Natural killer cell treated with Interleukin-12 subunit alpha and Interleukin-12 subunit beta and Interleukin-15 and Interleukin-18, amount 100 ng/mL, for 72 hours (primary cell): ENCODE data around the gene OLA1. TPM values are rescaled to one million over a fixed set of nuclear protein-coding genes. Genes with fewer than 3 reads are reported as not detected.
"Not testable (repeated sequence)": the region's sequence is repeated elsewhere in the genome, so short reads cannot be mapped to it uniquely, and the experiment has no call there.

Source experiments
- ATAC-seq, 2 donors: fragments of 150-1000 bp; cut with Tn5 transposase in 1 of 2; sonication (Bioruptor Pico), chemical (Tn5 transposase) in 1 of 2; 2 replicates each; pipeline ENCODE4 v1.10.0; 2021
- DNase-seq: peaks from one replicate; pipeline ENCODE4 v3.0.0; 2022; ENCODE audit warnings: low spot score
- H3K27ac Mint-ChIP-seq, 2 donors: 1 replicate in 1 of 2; 2 replicates in 1 of 2; pipeline ENCODE4 v1.8.0; 2022; ENCODE audit warnings: mixed read lengths in 2 of 2, mild to moderate bottlenecking in 1 of 2, moderate library complexity in 1 of 2
- H3K27me3 Mint-ChIP-seq, 2 donors: 1 replicate in 1 of 2; 2 replicates in 1 of 2; pipeline ENCODE4 v1.8.0; 2022; ENCODE audit warnings: mixed read lengths in 2 of 2
- H3K36me3 Mint-ChIP-seq: one replicate; pipeline ENCODE4 v1.8.0; 2022; ENCODE audit warnings: mixed read lengths
- H3K4me1 Mint-ChIP-seq, 2 donors: 1 replicate in 1 of 2; 2 replicates in 1 of 2; pipeline ENCODE4 v1.8.0; 2022; ENCODE audit warnings: low read depth in 2 of 2, mixed read lengths in 2 of 2, mild to moderate bottlenecking in 1 of 2
- H3K4me3 Mint-ChIP-seq: one replicate; pipeline ENCODE4 v1.8.0; 2022; ENCODE audit warnings: mixed read lengths
- H3K9me3 Mint-ChIP-seq: 2 replicates; pipeline ENCODE4 v1.8.0; 2022; ENCODE audit warnings: mixed read lengths
- total RNA-seq, 2 donors: library from RNA; stranded (reverse); gene quantifications; one replicate each; pipeline ENCODE4 v1.2.3, GENCODE V29; 2022

OLA1 gene
- 10 to 100 TPM; 78.0 to 88.5 TPM for total RNA-seq

GRCh38 chr2:174248187-174248997 is at the start of gene OLA1:
Gene OLA1 (minus strand): TSS chr2:174248532. CDS start chr2:174246815, 1,717 bp downstream.
- DNase-seq (peak; percentile 98), ATAC-seq (peak; percentile 99)
- Mint-ChIP-seq H3K4me1 (peaks cover 9 to 13% of the 10 kb centered on the region in 2 donors), H3K4me3 (peak within 1 kb of the TSS; percentile 92), H3K27ac (peak within 1 kb of the TSS; percentile 82), H3K36me3 (peaks cover 5% of the 10 kb centered on the region), H3K27me3 (peaks cover 0 to 5% of the 10 kb centered on the region in 2 donors), H3K9me3 (no peaks in the 10 kb centered on the region)

- no peak overlapping the region for H3K27ac Mint-ChIP-seq
- H3K9me3 Mint-ChIP-seq: no peaks in the 10 kb centered on the region
- no peaks in the 10 kb centered on the region for H3K36me3 Mint-ChIP-seq
- no peaks in the 10 kb centered on the region for H3K4me1 Mint-ChIP-seq
- DNase-seq (no peak), ATAC-seq (no peak)
- H3K27me3 Mint-ChIP-seq: peaks cover 22 to 46% of the 10 kb centered on the region in 2 donors
- no peak overlapping the region for H3K4me3 Mint-ChIP-seq
Measured at GRCh38 chr2:174292908-174293307, 44.6 kb upstream of the OLA1 start.

GRCh38 chr2:174286172-174286571 is 37.8 kb upstream of the OLA1 start:
- no peak overlapping the region for H3K27ac Mint-ChIP-seq
- H3K27me3 Mint-ChIP-seq: peaks cover 36 to 40% of the 10 kb centered on the region in 2 donors
- H3K4me1 Mint-ChIP-seq: no peaks in the 10 kb centered on the region
- no peaks in the 10 kb centered on the region for H3K36me3 Mint-ChIP-seq
- no peak overlapping the region for H3K4me3 Mint-ChIP-seq
- DNase-seq (no peak), ATAC-seq (no peak)
- no peaks in the 10 kb centered on the region for H3K9me3 Mint-ChIP-seq

- Mint-ChIP-seq H3K4me1 (no peaks in the 10 kb centered on the region), H3K27me3 (peaks cover 26 to 27% of the 10 kb centered on the region in 2 donors), H3K9me3 (no peaks in the 10 kb centered on the region), H3K36me3 (no peaks in the 10 kb centered on the region), H3K4me3 (no peak overlapping the region), H3K27ac (no peak overlapping the region)
- DNase-seq (no peak), ATAC-seq (no peak)
Measured at GRCh38 chr2:174282441-174282840, 34.1 kb upstream of the OLA1 start.

- H3K36me3 Mint-ChIP-seq: no peaks in the 10 kb centered on the region
- H3K9me3 Mint-ChIP-seq: no peaks in the 10 kb centered on the region
- H3K4me3 Mint-ChIP-seq: no peak overlapping the region
- no peaks in the 10 kb centered on the region for H3K4me1 Mint-ChIP-seq
- H3K27me3 Mint-ChIP-seq: peaks cover 30 to 31% of the 10 kb centered on the region in 2 donors
- ATAC-seq (no peak), DNase-seq (no peak)
- no peak overlapping the region for H3K27ac Mint-ChIP-seq
Measured at GRCh38 chr2:174281736-174282135, 33.4 kb upstream of the OLA1 start.

- Mint-ChIP-seq H3K4me3 (no peak overlapping the region), H3K9me3 (no peaks in the 10 kb centered on the region), H3K4me1 (no peaks in the 10 kb centered on the region), H3K36me3 (no peaks in the 10 kb centered on the region), H3K27me3 (peaks cover 28 to 37% of the 10 kb centered on the region in 2 donors), H3K27ac (no peak overlapping the region)
- ATAC-seq (no peak), DNase-seq (no peak)
Measured at GRCh38 chr2:174280596-174280995, 32.3 kb upstream of the OLA1 start.

- H3K27ac Mint-ChIP-seq, DNase-seq, H3K4me3 Mint-ChIP-seq, H3K9me3 Mint-ChIP-seq, ATAC-seq, H3K4me1 Mint-ChIP-seq, H3K36me3 Mint-ChIP-seq: not testable (repeated sequence)
- peaks cover 25 to 36% of the 10 kb centered on the region in 2 donors for H3K27me3 Mint-ChIP-seq
Measured at GRCh38 chr2:174270263-174270662, 21.9 kb upstream of the OLA1 start.

GRCh38 chr2:174266288-174266687 is 18.0 kb upstream of the OLA1 start:
- no peaks in the 10 kb centered on the region for H3K36me3 Mint-ChIP-seq
- H3K4me1 Mint-ChIP-seq: no peaks in the 10 kb centered on the region
- ATAC-seq (no peak), DNase-seq (no peak)
- no peak overlapping the region for H3K4me3 Mint-ChIP-seq
- no peak overlapping the region for H3K27ac Mint-ChIP-seq
- H3K9me3 Mint-ChIP-seq: no peaks in the 10 kb centered on the region
- H3K27me3 Mint-ChIP-seq: peaks cover 28 to 58% of the 10 kb centered on the region in 2 donors

- no peaks in the 10 kb centered on the region for H3K36me3 Mint-ChIP-seq
- H3K4me1 Mint-ChIP-seq: no peaks in the 10 kb centered on the region
- peaks cover 27 to 61% of the 10 kb centered on the region in 2 donors for H3K27me3 Mint-ChIP-seq
- DNase-seq (no peak), ATAC-seq (no peak)
- no peak overlapping the region for H3K27ac Mint-ChIP-seq
- no peaks in the 10 kb centered on the region for H3K9me3 Mint-ChIP-seq
- no peak overlapping the region for H3K4me3 Mint-ChIP-seq
Measured at GRCh38 chr2:174263997-174264396, 15.7 kb upstream of the OLA1 start.

- peaks cover 13 to 26% of the 10 kb centered on the region in 2 donors for H3K27me3 Mint-ChIP-seq
- no peaks in the 10 kb centered on the region for H3K4me1 Mint-ChIP-seq
- ATAC-seq: no peak
Measured at GRCh38 chr2:174259981-174260380, 11.6 kb upstream of the OLA1 start.

GRCh38 chr2:174254267-174254666 is 5.9 kb upstream of the OLA1 start:
- Mint-ChIP-seq H3K27ac (no peak overlapping the region), H3K4me3 (no peak overlapping the region), H3K27me3 (peaks cover 0 to 10% of the 10 kb centered on the region in 2 donors), H3K9me3 (no peaks in the 10 kb centered on the region), H3K4me1 (no peaks in the 10 kb centered on the region), H3K36me3 (no peaks in the 10 kb centered on the region)
- ATAC-seq (no peak), DNase-seq (no peak)

More at GRCh38 chr2:174259981-174260380, 11.6 kb upstream of the OLA1 start:
- Mint-ChIP-seq H3K4me3 (no peak overlapping the region), H3K36me3 (no peaks in the 10 kb centered on the region), H3K27ac (no peak overlapping the region), H3K9me3 (no peaks in the 10 kb centered on the region)
- no peak for DNase-seq

GRCh38 chr2:174248998-174249592 is 763 bp upstream of the OLA1 start:
- peaks cover 5% of the 10 kb centered on the region for H3K36me3 Mint-ChIP-seq
- peaks cover 0 to 5% of the 10 kb centered on the region in 2 donors for H3K27me3 Mint-ChIP-seq
- ATAC-seq (no peak), DNase-seq (no peak)
- H3K4me3 Mint-ChIP-seq: peak overlapping the region; percentile 68
- peaks cover 9 to 13% of the 10 kb centered on the region in 2 donors for H3K4me1 Mint-ChIP-seq
- H3K9me3 Mint-ChIP-seq: no peaks in the 10 kb centered on the region
- peak overlapping the region; percentile 82 for H3K27ac Mint-ChIP-seq

- peaks cover 9 to 13% of the 10 kb centered on the region in 2 donors for H3K4me1 Mint-ChIP-seq
- no peaks in the 10 kb centered on the region for H3K9me3 Mint-ChIP-seq
- no peak for ATAC-seq
- peaks cover 5% of the 10 kb centered on the region for H3K36me3 Mint-ChIP-seq
- no peak for DNase-seq
- peak overlapping the region; percentile 92 for H3K4me3 Mint-ChIP-seq
- peaks cover 0 to 5% of the 10 kb centered on the region in 2 donors for H3K27me3 Mint-ChIP-seq
- peak overlapping the region; percentile 82 for H3K27ac Mint-ChIP-seq
Measured at GRCh38 chr2:174247474-174248186, 702 bp downstream of the OLA1 start.
